ENCODE measurements around the gene DCUN1D4. TPM values are rescaled to one million over a fixed set of nuclear protein-coding genes. Genes with fewer than 3 reads are reported as not detected.
A peak's percentile ranks its signal among the peaks of the same experiment; 100 is the strongest.
"Not testable (repeated sequence)": the region's sequence is repeated elsewhere in the genome, so short reads cannot be mapped to it uniquely, and the experiment has no call there.

DCUN1D4 gene
- total RNA-seq, 2 experiments from 2014 or later: 44.8 to 48.4 TPM

DNA sequence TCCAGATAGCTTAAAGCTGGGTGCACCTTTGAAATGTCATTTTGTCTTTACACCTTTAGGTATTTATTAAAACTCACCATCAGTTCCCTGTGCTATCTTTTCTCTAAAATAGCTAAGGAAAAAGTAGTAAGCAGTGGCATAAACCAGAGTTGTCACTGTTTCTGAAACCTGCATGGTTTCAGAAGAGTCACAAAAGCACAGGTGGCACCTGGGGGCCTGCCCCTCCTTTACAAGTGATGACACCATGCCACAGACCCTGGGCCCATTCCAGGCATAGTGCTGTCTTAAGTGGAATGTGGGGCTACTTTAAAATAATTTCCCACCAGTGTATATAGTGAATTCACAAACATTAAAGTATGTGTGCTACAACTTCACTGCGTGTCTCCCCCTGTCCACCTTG lies 47.8 kb downstream of the DCUN1D4 start:
- H3K36me3 Mint-ChIP-seq: peaks cover 17% of the 10 kb centered on the region
- DNase-seq: no peak
- no peak overlapping the region for H3K27ac Mint-ChIP-seq
- H3K4me1 Mint-ChIP-seq: peaks cover 7% of the 10 kb centered on the region
- no peaks in the 10 kb centered on the region for H3K9me3 Mint-ChIP-seq
- H3K4me3 Mint-ChIP-seq: no peak overlapping the region
- no peak for ATAC-seq (ENCODE audit: low read depth)
- no peaks in the 10 kb centered on the region for H3K27me3 Mint-ChIP-seq
- POLR2A ChIA-PET: no interaction called here

DNA sequence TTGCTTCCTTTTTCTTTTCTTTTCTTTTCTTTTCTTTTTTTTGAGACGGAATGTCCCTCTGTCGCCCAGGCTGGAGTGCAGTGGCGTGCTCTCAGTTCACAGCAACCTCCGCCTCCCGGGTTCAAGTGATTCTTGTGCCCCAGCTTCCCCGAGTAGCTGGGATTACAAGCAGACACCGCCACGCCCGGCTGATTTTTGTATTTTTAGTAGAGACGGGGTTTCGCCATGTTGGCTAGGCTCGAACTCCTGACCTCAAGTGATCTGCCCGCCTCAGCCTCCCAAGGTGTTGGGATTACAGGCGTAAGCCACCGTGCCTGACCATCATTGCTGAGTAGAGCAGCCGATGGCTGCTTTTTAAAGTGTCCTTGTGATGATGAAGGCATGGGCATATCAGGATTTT lies 50.4 kb downstream of the DCUN1D4 start:
- H3K27ac Mint-ChIP-seq; H3K9me3 Mint-ChIP-seq; H3K4me3 Mint-ChIP-seq; DNase-seq; POLR2A ChIA-PET; H3K27me3 Mint-ChIP-seq; ATAC-seq (ENCODE audit: low read depth): not testable (repeated sequence)
- H3K4me1 Mint-ChIP-seq: peaks cover 12% of the 10 kb centered on the region
- H3K36me3 Mint-ChIP-seq: peaks cover 13% of the 10 kb centered on the region

DNA sequence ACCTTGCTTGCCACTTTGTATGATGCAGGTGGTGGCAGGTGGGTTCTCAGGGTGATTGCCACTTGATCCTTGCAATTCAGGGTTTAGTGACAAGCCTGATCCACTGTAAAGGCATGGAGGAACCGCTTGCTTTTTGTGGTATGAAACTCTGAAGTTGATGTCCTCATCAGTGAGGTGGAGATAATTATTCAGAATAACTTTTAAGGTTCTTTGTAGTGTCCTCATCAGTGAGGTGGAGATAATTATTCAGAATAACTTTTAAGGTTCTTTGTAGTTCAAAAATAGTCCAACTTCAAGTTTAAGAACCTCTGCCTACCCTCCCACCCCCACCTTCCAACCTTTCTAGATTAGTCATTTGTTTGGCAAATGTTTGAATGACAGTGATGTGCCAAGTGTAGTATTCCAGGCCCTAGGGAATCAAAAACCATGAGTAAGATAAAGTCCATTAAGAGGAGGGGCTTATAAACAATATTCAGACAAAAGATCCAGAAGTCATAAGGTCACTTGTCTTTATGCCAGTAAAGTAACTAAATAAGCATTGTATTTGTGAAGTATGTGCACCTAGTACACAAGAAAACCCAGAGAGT lies 51.2 kb downstream of the DCUN1D4 start:
- Mint-ChIP-seq H3K36me3 (peaks cover 13% of the 10 kb centered on the region), H3K4me1 (peaks cover 12% of the 10 kb centered on the region), H3K27me3 (no peaks in the 10 kb centered on the region), H3K9me3 (no peaks in the 10 kb centered on the region), H3K4me3 (no peak overlapping the region), H3K27ac (no peak overlapping the region)
- POLR2A ChIA-PET: no interaction called here
- ATAC-seq (ENCODE audit: low read depth): no peak
- DNase-seq: no peak

DNA sequence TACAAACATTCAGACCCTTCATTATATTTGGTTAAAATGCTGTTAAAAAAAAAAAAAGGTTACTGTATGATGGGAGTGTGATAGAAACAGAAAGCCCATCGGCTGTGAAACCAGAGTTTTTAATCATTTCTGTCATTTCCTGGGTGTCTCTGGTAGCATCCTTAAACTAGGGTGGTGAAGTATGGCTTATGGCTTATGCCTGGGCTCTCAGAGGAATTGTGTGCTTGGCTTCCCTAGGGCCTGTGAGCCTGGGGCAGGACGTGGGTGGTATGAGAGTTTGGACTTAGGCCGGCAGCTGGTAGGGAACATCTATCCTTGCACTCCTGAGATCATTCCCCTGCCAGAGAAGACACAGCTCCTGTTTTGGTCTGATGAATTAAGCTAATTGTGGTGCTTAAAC lies 52.2 kb downstream of the DCUN1D4 start:
- no peaks in the 10 kb centered on the region for H3K9me3 Mint-ChIP-seq
- H3K27ac Mint-ChIP-seq: no peak overlapping the region
- ATAC-seq (ENCODE audit: low read depth): no peak
- H3K36me3 Mint-ChIP-seq: peaks cover 12% of the 10 kb centered on the region
- POLR2A ChIA-PET: no interaction called here
- no peak for DNase-seq
- H3K27me3 Mint-ChIP-seq: no peaks in the 10 kb centered on the region
- H3K4me1 Mint-ChIP-seq: peaks cover 12% of the 10 kb centered on the region
- H3K4me3 Mint-ChIP-seq: no peak overlapping the region

DNA sequence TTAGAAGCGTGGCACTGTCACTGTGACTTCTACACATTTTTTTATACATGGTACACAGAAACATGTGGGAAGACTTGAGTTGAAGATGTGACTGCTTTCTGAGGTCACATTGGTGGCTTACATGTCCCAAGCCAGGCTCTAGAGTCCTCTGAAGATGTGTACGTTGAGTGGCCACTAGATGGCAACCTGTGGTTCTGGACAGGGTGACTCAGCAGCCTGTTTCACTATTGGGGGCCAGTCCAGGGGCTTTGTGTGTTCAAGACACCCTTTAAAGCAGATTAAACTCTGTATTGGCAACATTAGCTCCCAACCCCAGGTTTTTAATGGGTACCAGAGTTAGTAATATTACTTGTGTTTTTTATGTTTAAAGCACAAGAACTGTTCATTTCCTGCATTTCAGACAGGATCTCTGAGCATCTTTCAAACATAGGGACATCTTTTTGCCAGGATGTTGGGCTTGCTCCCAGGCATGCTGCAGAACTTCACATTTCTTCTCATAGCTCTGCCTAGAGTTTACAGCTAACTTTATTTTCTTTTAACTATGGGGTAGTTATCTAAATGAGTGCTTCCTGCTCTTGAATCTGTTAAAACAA lies 53.0 kb downstream of the DCUN1D4 start:
- H3K27ac Mint-ChIP-seq: peak overlapping the region; percentile 41
- no peaks in the 10 kb centered on the region for H3K27me3 Mint-ChIP-seq
- peaks cover 12% of the 10 kb centered on the region for H3K4me1 Mint-ChIP-seq
- H3K4me3 Mint-ChIP-seq: no peak overlapping the region
- no peaks in the 10 kb centered on the region for H3K9me3 Mint-ChIP-seq
- ATAC-seq (ENCODE audit: low read depth): peak; percentile 98
- DNase-seq: peak; percentile 31
- POLR2A ChIA-PET: interaction anchor here (0.7 kb wide), 1 partner anchor 18 kb away, joined by 3 read pairs; no protein-coding TSS in a partner anchor
- peaks cover 13% of the 10 kb centered on the region for H3K36me3 Mint-ChIP-seq

DNA sequence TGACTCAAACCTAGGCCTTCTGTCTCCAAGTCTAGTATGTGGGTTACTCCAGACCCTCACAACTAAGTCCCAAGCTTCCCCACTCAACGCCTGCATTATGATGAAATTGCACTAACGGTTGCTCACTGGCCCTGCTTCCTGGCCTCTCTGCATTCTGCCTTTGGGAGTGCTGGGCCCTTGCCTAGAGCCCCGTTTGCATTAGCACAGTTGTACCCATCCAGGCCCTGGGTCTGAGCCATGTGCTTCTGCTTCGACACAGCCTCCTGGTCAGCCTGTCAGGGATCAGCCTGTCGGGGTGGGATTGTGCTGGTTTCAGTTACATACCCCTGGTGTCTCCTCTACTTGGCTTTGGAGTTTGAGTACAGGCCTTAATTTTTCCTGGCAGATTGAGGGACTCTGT lies 58.4 kb downstream of the DCUN1D4 start:
- ATAC-seq (ENCODE audit: low read depth) (no peak), DNase-seq (no peak)
- H3K27ac Mint-ChIP-seq: no peak overlapping the region
- H3K27me3 Mint-ChIP-seq: no peaks in the 10 kb centered on the region
- no peaks in the 10 kb centered on the region for H3K9me3 Mint-ChIP-seq
- no peak overlapping the region for H3K4me3 Mint-ChIP-seq
- H3K36me3 Mint-ChIP-seq: peaks cover 30% of the 10 kb centered on the region
- peaks cover 8% of the 10 kb centered on the region for H3K4me1 Mint-ChIP-seq
- POLR2A ChIA-PET: no interaction called here

DNA sequence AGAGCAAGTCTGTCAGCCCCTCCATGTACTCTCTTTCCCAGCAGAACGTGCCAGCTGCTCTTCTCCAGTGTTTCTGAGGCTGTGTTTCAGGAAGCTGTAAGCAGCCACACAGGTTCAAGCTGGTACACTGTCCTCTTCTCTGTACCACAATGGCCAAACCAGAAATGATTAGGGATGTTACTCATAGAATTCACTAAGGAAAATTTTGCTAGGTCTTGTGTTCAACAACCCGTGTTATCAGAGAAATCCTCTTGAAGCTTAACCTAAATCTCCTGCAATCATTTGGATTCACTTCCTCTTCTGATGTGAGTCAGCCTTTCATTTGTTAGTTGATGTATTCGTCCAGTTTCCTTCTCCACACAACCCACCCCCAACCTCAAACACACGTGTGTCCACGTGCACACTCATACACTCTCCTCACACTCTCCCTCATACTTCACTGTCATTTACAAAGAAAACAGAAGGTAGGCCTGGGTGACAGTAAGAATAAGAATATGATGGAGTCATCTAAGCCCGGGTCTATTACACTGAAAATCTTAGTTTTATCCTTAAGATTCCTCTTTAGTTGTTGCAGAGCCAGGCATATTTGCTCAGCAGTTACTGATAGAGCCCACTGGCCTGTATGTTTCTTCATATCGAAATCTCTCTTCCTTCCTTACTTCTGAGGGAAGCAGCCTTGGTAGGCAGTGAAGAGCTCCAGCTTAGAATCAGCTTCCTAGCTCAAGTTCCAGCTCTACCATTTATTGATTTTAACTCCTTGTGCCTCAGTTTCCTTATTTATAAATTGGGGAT lies 63.4 kb downstream of the DCUN1D4 start:
- H3K4me1 Mint-ChIP-seq: peaks cover 7% of the 10 kb centered on the region
- POLR2A ChIA-PET: no interaction called here
- DNase-seq: no peak
- peaks cover 33% of the 10 kb centered on the region for H3K36me3 Mint-ChIP-seq
- no peak overlapping the region for H3K27ac Mint-ChIP-seq
- no peaks in the 10 kb centered on the region for H3K27me3 Mint-ChIP-seq
- H3K4me3 Mint-ChIP-seq: no peak overlapping the region
- ATAC-seq (ENCODE audit: low read depth): no peak
- no peaks in the 10 kb centered on the region for H3K9me3 Mint-ChIP-seq

DNA sequence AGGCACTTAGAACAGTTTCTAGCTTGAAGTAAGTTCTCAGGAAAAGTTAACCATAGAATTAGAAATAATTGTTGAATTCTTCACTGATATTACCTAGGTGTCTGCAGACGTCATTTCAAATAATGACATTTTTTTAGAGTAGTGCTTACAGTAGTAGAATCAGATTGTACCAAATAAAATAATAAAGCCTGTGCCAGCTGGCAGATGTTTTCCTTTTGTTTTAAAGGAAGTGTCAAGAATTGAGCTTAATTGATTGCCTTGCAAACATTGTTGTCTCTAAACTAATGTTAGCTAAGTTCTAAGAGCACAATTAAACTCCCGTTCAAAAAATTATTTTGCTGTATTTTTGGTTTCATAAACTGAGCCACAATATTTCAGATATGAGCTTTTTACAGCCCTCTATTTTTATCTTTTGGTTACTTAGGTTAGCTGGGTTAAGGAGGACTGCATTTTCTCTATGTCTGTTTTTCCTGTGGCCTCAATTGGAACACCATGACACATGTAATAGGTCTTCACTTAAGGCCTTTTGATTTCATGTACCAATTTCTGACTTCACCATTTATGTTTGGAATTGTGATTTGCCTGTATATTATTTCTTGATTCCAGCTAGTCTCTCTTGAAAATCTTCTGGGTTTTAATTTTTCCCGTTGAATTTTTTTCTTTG lies 64.2 kb downstream of the DCUN1D4 start:
- no peaks in the 10 kb centered on the region for H3K9me3 Mint-ChIP-seq

DNA sequence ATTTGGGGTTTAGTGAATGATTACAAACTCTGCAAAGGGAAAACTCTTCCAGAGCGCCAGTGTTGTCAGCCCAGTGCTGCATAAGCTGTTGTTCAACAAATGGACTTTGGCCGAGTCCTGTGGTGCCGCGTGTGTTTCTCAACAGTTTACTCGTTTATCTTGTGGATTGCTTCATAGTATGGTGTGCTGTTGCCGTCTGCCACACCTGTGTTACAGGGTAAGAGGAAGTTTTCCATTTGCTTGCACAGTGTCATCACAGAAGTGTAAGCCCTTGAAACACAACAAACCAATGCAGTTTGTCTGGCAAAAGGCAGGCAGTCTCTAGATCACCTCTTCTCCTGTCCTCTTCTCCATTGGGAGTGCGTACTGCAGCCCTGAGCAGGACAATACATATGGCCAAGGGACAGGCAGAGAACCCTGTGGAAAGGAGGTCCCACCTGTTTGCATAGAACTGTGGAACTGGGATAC lies 66.3 kb downstream of the DCUN1D4 start:
- POLR2A ChIA-PET: no interaction called here
- H3K27me3 Mint-ChIP-seq: no peaks in the 10 kb centered on the region
- H3K9me3 Mint-ChIP-seq: no peaks in the 10 kb centered on the region
- H3K4me1 Mint-ChIP-seq: peaks cover 7% of the 10 kb centered on the region
- no peak for DNase-seq
- no peak for ATAC-seq (ENCODE audit: low read depth)
- H3K4me3 Mint-ChIP-seq: no peak overlapping the region
- H3K27ac Mint-ChIP-seq: no peak overlapping the region
- peaks cover 38% of the 10 kb centered on the region for H3K36me3 Mint-ChIP-seq

More for the DNA sequence above, 64.2 kb downstream of the DCUN1D4 start:
- Mint-ChIP-seq H3K4me1 (peaks cover 7% of the 10 kb centered on the region), H3K4me3 (no peak overlapping the region), H3K36me3 (peaks cover 33% of the 10 kb centered on the region), H3K27me3 (no peaks in the 10 kb centered on the region), H3K27ac (no peak overlapping the region)
- DNase-seq (no peak), ATAC-seq (ENCODE audit: low read depth) (no peak)
- POLR2A ChIA-PET: no interaction called here

DNA sequence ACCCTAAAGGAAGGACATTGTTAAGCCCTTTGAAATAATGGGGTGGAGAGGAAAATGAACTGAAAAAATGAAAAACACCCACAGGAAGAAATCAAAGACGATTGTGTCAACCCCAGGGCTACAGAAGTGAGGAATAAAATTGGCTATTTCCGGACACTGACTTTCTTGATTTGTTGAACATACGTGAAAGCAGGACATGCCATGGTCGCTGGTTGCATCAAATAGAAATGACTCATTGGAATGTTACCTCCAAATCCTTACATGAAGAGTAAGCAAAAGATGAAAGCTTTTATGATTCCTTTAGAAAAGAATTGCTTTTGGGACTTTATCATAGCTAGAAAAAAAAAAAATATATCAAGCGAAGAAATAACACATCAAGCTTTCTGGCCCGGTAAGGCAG lies 75.3 kb downstream of the DCUN1D4 start:
- no peak for ATAC-seq (ENCODE audit: low read depth)
- Mint-ChIP-seq H3K4me3 (no peak overlapping the region), H3K4me1 (no peaks in the 10 kb centered on the region), H3K27me3 (no peaks in the 10 kb centered on the region), H3K9me3 (peaks cover 4% of the 10 kb centered on the region), H3K36me3 (peaks cover 42% of the 10 kb centered on the region), H3K27ac (no peak overlapping the region)
- POLR2A ChIA-PET: no interaction called here
- DNase-seq: no peak

DNA sequence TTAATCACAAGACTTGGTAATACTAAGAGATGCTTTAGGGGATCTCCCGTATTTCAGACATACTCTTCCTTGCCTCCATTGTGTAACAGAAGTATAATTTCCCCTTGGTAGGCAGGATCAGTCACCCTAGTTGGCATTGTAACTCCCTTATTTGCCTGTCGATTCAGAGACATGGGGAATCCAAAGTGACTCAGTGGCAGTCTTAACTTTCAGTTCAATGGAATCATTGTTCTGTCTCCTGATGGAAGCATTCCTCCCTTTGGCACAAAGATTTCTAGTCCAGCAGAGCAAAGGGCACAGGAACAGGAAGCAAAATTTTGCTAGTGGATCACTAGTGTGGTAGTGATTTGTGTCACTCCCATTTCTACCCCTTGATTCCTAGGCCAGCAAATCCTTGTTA lies 80.4 kb downstream of the DCUN1D4 start:
- ATAC-seq (ENCODE audit: low read depth) (no peak), DNase-seq (no peak)
- H3K9me3 Mint-ChIP-seq: peaks cover 2% of the 10 kb centered on the region
- H3K4me1 Mint-ChIP-seq: no peaks in the 10 kb centered on the region
- H3K36me3 Mint-ChIP-seq: no peaks in the 10 kb centered on the region
- H3K27me3 Mint-ChIP-seq: no peaks in the 10 kb centered on the region
- POLR2A ChIA-PET: no interaction called here
- no peak overlapping the region for H3K27ac Mint-ChIP-seq
- H3K4me3 Mint-ChIP-seq: no peak overlapping the region

DNA sequence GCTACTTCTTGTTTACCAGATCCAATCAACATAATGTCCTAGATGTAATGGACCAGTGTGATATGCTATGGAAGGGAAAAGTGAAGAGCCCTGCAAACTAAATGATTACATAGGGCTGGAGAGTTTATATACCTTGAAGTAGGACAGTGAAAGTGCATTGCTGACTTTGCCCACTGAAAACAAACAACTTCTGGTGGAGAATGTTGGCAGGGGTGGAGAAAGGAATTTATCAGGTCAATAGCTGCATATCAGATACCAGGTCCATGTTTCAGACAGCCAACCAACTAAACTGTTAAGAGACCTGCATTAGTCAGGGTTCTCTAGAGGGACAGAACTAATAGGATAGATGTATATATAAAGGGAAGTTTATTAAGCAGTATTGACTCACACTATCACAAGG lies 82.4 kb downstream of the DCUN1D4 start:
- H3K4me3 Mint-ChIP-seq: no peak overlapping the region
- POLR2A ChIA-PET: no interaction called here
- H3K27me3 Mint-ChIP-seq: no peaks in the 10 kb centered on the region
- no peaks in the 10 kb centered on the region for H3K4me1 Mint-ChIP-seq
- H3K27ac Mint-ChIP-seq: no peak overlapping the region
- no peaks in the 10 kb centered on the region for H3K9me3 Mint-ChIP-seq
- ATAC-seq (ENCODE audit: low read depth) (no peak), DNase-seq (no peak)
- no peaks in the 10 kb centered on the region for H3K36me3 Mint-ChIP-seq

DNA sequence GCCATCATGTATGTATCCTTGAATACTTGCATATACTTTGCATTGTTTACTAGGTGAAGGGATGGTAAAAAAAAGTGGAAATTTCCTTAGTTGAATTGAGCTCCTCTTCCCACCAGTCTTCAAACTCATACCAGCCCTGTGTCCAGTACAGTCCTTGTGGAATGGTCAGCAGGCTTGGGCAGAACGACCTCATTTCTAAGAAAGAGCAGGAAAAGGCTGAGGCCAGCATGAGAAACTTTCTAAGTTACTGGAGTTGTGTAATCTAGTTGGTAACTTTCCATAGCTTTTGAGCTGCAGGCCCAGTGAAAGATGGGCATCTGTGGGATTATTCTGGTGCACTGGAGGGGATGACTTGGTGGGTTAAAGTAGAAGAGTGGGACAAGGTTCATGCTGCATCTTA lies 87.6 kb downstream of the DCUN1D4 start:
- H3K36me3 Mint-ChIP-seq: no peaks in the 10 kb centered on the region
- H3K27ac Mint-ChIP-seq: no peak overlapping the region
- no peak overlapping the region for H3K4me3 Mint-ChIP-seq
- no peaks in the 10 kb centered on the region for H3K9me3 Mint-ChIP-seq
- no peak for DNase-seq
- no peak for ATAC-seq (ENCODE audit: low read depth)
- peaks cover 5% of the 10 kb centered on the region for H3K27me3 Mint-ChIP-seq
- POLR2A ChIA-PET: no interaction called here
- no peaks in the 10 kb centered on the region for H3K4me1 Mint-ChIP-seq
